IPS-15b (cell line): ENCODE measurements around the gene TADA1.

Source experiments
- H3K27me3 ChIP-seq: one replicate; pipeline ENCODE4 v1.6.1; 2013; ENCODE audit warnings: low read length; ENCODE audit not compliant: control insufficient read depth, insufficient read depth
- H3K36me3 ChIP-seq: one replicate; pipeline ENCODE4 v1.6.1; 2013; ENCODE audit warnings: low read length; ENCODE audit not compliant: control insufficient read depth, insufficient read depth
- H3K4me1 ChIP-seq: one replicate; pipeline ENCODE4 v1.6.1; 2013; ENCODE audit warnings: mild to moderate bottlenecking, low read length; ENCODE audit not compliant: control insufficient read depth, insufficient read depth
- H3K4me3 ChIP-seq: one replicate; pipeline ENCODE4 v1.5.1; 2013; ENCODE audit warnings: low read depth, low read length
- H3K9ac ChIP-seq: one replicate; pipeline ENCODE4 v1.6.1; 2013; ENCODE audit warnings: low read depth, mild to moderate bottlenecking, low read length
- H3K9me3 ChIP-seq: one replicate; pipeline ENCODE4 v1.6.1; 2013; ENCODE audit warnings: mild to moderate bottlenecking, low read length; ENCODE audit not compliant: control insufficient read depth, insufficient read depth

The TADA1 gene

GRCh38 chr1:166808952-166809351, 67.1 kb downstream of the TADA1 start:
- no peak overlapping the region for H3K9ac ChIP-seq
- H3K9me3 ChIP-seq = no peaks in the 10 kb centered on the region
- H3K36me3 ChIP-seq = no peaks in the 10 kb centered on the region
- H3K4me1 ChIP-seq = no peaks in the 10 kb centered on the region
- no peak overlapping the region for H3K4me3 ChIP-seq
- H3K27me3 ChIP-seq = no peaks in the 10 kb centered on the region
